ENCODE data around the gene GABRA1. TPM values are rescaled to one million over a fixed set of nuclear protein-coding genes. Genes with fewer than 3 reads are reported as not detected.

GABRA1 gene
- total and polyA plus RNA-seq, 2 donors, result 0.08 to 0.21 TPM

DNA sequence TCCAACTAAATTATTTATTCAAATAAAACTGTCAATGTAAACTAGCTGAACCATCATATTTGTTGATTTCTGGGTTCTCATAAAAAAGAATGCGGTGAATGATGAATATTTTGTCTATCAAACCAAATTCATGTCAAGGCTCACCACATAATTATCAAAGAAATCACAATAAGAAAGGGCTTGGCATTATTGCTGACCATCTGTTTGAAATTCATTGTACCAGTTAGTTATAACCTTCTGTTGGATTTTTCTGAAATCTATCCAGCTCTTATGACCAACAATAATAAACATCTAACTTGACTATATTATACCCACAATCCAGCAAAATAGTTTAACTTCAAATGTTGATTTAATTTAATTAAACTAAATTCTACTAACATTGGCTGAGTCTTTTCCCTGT lies 53.1 kb downstream of the GABRA1 start:
- H3K4me1 ChIP-seq (ENCODE audit: insufficient read depth), result no peaks in the 10 kb centered on the region

DNA sequence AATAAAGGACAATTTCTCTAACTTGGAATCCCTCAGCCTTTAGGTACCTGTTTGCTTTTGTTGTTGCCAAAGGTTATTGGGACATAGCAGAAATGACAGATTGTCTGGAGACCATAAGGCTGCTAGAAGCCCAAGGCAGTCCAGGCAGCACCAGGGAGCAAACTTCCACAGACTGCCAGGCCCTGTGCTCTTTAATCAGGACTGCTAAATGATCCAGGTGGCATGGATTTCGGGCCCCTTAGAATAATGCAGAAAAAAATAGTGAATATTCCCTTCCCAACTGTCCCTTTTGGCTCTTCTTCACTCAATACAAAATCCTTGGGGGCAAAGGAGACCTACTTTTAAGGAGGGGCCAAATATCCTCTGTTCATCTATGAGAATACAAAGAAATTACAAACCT lies 73.9 kb downstream of the GABRA1 start:
- no peak for DNase-seq (ENCODE audit: extremely low spot score)
- 52% methylated on average over 1 of the region's 1 CpG for WGBS
- Histone ChIP-seq H3K27ac (ENCODE audit: low read depth) (no peak overlapping the region), H3K4me1 (ENCODE audit: insufficient read depth) (no peaks in the 10 kb centered on the region), H3K4me3 (ENCODE audit: low read depth, low read length) (no peak overlapping the region), H3K36me3 (ENCODE audit: insufficient read depth) (no peaks in the 10 kb centered on the region)

More for the DNA sequence above, 53.1 kb downstream of the GABRA1 start:
- no peaks in the 10 kb centered on the region for H3K36me3 ChIP-seq (ENCODE audit: insufficient read depth)
- no peak overlapping the region for H3K4me3 ChIP-seq (ENCODE audit: low read depth, low read length)
- DNase-seq (ENCODE audit: extremely low spot score), result no peak
- 98% methylated on average over 1 of the region's 1 CpG for WGBS
- no peak overlapping the region for H3K27ac ChIP-seq (ENCODE audit: low read depth)

DNA sequence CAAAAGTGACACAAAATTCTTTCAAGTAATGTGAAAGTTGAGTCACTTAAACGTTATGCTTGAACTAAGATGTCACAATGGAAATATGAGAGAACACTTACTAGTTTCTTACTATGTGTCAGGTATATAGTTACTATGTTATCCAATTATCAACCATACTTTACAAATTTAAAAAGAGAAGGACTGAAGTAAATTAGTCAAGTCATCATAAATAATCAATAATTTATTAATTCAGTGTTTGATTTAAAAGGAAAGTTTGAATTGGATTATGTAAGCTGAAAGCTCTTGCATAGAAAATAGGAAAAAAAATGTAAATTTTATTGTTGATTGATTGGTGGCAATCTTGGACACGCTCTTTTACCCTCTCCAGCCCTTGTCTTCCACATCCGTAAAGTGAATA lies 76.3 kb downstream of the GABRA1 start:
- no peaks in the 10 kb centered on the region for H3K4me1 ChIP-seq (ENCODE audit: insufficient read depth)
- H3K4me3 ChIP-seq (ENCODE audit: low read depth, low read length), result no peak overlapping the region
- WGBS, result 82% methylated on average over 3 of the region's 3 CpGs
- no peak for DNase-seq (ENCODE audit: extremely low spot score)
- no peak overlapping the region for H3K27ac ChIP-seq (ENCODE audit: low read depth)
- no peaks in the 10 kb centered on the region for H3K36me3 ChIP-seq (ENCODE audit: insufficient read depth)

DNA sequence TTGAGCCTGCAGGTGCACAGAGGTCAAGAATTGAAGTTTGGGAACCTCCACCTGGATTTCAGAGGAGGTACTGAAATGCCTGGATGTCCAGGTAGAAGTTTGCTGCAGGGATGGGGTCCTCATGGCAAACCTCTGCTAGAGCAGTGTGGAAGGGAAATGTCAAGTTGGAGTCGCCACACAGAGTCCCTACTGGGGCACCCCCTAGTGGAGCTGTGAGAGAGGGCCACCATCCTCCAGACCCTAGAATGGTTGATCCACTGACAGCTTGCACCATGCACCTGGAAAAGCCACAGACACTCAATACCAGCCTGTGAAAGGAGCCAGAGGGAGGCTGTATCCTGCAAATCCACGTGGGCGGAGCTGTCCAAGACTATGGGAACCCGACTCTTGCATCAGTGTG lies 78.0 kb downstream of the GABRA1 start:
- no peak for DNase-seq (ENCODE audit: extremely low spot score)
- Histone ChIP-seq H3K4me1 (ENCODE audit: insufficient read depth) (no peaks in the 10 kb centered on the region), H3K4me3 (ENCODE audit: low read depth, low read length) (no peak overlapping the region), H3K27ac (ENCODE audit: low read depth) (no peak overlapping the region), H3K36me3 (ENCODE audit: insufficient read depth) (no peaks in the 10 kb centered on the region)
- WGBS, result 77% methylated on average over 4 of the region's 4 CpGs

DNA sequence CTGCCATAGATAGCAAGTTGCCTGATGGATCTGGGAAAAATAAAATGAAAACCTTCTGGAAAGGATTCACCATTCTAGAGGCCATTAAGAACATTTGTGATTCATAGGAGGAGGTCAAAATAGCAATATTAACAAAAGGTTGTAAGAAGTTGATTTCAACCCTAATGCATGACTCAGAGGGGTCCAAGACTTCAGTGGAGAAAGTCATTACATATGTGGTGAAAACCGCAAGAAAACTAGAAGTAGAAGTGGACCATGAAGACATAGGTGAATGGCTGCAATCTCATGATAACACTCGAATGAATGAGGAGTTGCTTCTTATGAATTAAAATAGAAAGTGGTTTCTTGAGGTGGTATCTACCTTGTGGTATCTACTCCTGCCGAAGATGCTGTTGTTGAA lies 86.6 kb downstream of the GABRA1 start:
- no peak for DNase-seq (ENCODE audit: extremely low spot score)
- H3K4me3 ChIP-seq (ENCODE audit: low read depth, low read length), result no peak overlapping the region
- WGBS, result 83% methylated on average over 3 of the region's 3 CpGs
- no peaks in the 10 kb centered on the region for H3K36me3 ChIP-seq (ENCODE audit: insufficient read depth)
- no peak overlapping the region for H3K27ac ChIP-seq (ENCODE audit: low read depth)
- H3K4me1 ChIP-seq (ENCODE audit: insufficient read depth), result no peaks in the 10 kb centered on the region

DNA sequence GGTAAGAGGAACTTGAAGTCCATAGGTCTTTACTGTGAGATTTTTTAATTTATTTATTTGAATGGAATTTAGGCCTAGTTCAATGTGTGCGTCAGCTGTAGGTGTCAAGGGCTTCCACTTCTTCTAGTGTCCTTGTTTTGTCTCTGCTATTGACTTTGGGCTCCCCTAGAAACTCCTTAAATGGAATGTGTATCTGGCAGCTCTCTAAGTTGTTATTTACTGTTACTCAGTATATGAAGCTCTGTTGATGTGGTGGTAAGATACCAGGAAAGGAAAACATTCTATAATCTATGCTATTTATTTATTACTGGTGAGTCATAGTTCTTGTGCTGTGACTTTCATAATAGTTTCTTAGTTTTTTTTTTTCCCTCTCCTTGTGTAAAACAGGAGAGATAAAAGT lies 97.1 kb downstream of the GABRA1 start:
- 87% methylated on average over 1 of the region's 1 CpG for WGBS
- no peak overlapping the region for H3K4me3 ChIP-seq (ENCODE audit: low read depth, low read length)
- H3K4me1 ChIP-seq (ENCODE audit: insufficient read depth), result no peaks in the 10 kb centered on the region
- H3K27ac ChIP-seq (ENCODE audit: low read depth), result no peak overlapping the region
- no peaks in the 10 kb centered on the region for H3K36me3 ChIP-seq (ENCODE audit: insufficient read depth)
- DNase-seq (ENCODE audit: extremely low spot score), result no peak

DNA sequence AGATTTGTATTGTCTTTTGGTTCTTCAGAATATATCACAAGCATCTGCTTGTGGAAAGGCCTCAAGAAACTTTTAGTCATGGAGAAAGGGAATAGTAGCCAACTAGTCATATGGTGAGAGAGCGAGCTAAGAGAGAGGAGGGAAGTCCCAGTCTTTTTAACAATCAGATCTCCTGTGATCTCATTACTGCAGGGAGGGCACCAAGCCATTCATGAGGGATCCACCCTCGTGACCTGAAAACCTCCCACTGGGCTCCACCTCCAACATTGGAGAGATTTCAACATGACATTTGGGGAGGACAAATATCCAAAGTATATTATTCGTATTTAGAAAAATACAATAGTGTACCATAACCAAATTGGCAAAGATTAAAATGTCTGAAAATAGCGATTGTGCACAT lies 99.0 kb downstream of the GABRA1 start:
- no peaks in the 10 kb centered on the region for H3K4me1 ChIP-seq (ENCODE audit: insufficient read depth)
- H3K27ac ChIP-seq (ENCODE audit: low read depth), result no peak overlapping the region
- DNase-seq (ENCODE audit: extremely low spot score), result no peak
- WGBS, result 67% methylated on average over 4 of the region's 4 CpGs
- no peak overlapping the region for H3K4me3 ChIP-seq (ENCODE audit: low read depth, low read length)
- H3K36me3 ChIP-seq (ENCODE audit: insufficient read depth), result no peaks in the 10 kb centered on the region

Other genes starting within 250 kb of the GABRA1 start
- gene GABRA6, start 162.4 kb upstream of the GABRA1 start, total RNA-seq, result not detected
- gene GABRA6, start 162.4 kb upstream of the GABRA1 start, polyA plus RNA-seq, result not detected
- gene GABRG2, start 219.7 kb downstream of the GABRA1 start, total RNA-seq, result 0.63 TPM
- gene GABRG2, start 219.7 kb downstream of the GABRA1 start, polyA plus RNA-seq, result 0.09 TPM